HCT116 (cell line): ENCODE measurements around the gene SRSF3. TPM values are rescaled to one million over a fixed set of nuclear protein-coding genes. Genes with fewer than 3 reads are reported as not detected.

Source experiments
- ATAC-seq: fragments of 200-7000 bp; cut with Tn5 transposase; 2 replicates; pipeline ENCODE4 v1.9.1; 2020; ENCODE audit warnings: mild to moderate bottlenecking, moderate library complexity
- BruUV-seq: library from RNA; stranded (reverse); fragments of 400-500 nt; replicated peaks from 2 replicates; lab custom pipeline; 2021; lab: Mats Ljungman, UMichigan
- CTCF ChIA-PET: fragments of 300-600 bp; sonication (Branson Sonifier 250); formaldehyde crosslinking; loops from one replicate; lab custom pipeline; 2021; ENCODE audit warnings: antibody characterized with exemption; lab: Charles Lee
- POLR2A ChIA-PET: fragments of 300-600, 350-600 bp; sonication (Branson Sonifier 250); formaldehyde crosslinking; loops from one replicate; lab custom pipeline; 2021; ENCODE audit warnings: antibody characterized with exemption; lab: Charles Lee
- RAD21 ChIA-PET, 2 experiments: fragments of 300-600 bp; sonication (Branson Sonifier 250); formaldehyde crosslinking; loops; one replicate each; lab custom pipeline; 2023; ENCODE audit warnings: low total read pairs in 2 of 2; ENCODE audit not compliant: uncharacterized antibody in 2 of 2, unreplicated experiment in 2 of 2, low non-redundant PET in 1 of 2; lab: Charles Lee
- DNase-seq: peaks from one replicate; pipeline ENCODE4 v3.0.0-alpha.2; 2010; ENCODE audit warnings: low read depth, low spot score
- H2AFZ ChIP-seq: fragments of 200-600 bp; shearing (Covaris generic), sonication (generic); 2 replicates; pipeline ENCODE4 v1.6.1; 2017; ENCODE audit warnings: low read depth, mixed run types, mixed read lengths, antibody characterized with exemption, low read length; ENCODE audit not compliant: poor library complexity, severe bottlenecking
- H3K27ac ChIP-seq: 2 replicates; pipeline ENCODE4 v1.5.1; 2012; ENCODE audit warnings: low read depth, low read length
- H3K27me3 ChIP-seq: fragments of 200-600 bp; sonication (generic); 2 replicates; pipeline ENCODE4 v1.6.1; 2016; ENCODE audit warnings: mixed run types, low read length, mixed read lengths; ENCODE audit not compliant: insufficient read depth
- H3K36me3 ChIP-seq, 2 experiments: fragments of 200-500 bp in 1 of 2; fragments of 200-600 bp in 1 of 2; sonication (Bioruptor generic) in 1 of 2; sonication (generic) in 1 of 2; 2 replicates each; pipeline versions ENCODE4 v1.5.1 to v1.6.1; 2014 to 2016; ENCODE audit warnings: low read length in 2 of 2, inconsistent platforms in 1 of 2, mixed read lengths in 1 of 2, mixed run types in 1 of 2; ENCODE audit not compliant: insufficient read depth in 2 of 2, control insufficient read depth in 1 of 2
- H3K4me1 ChIP-seq, 2 experiments: fragments of 200-600 bp in 1 of 2; sonication (generic) in 1 of 2; 2 replicates each; pipeline versions ENCODE4 v1.5.1 to v1.6.1; 2012 to 2017; ENCODE audit warnings: low read length in 2 of 2, inconsistent platforms in 1 of 2, mild to moderate bottlenecking in 1 of 2, mixed read lengths in 1 of 2, mixed run types in 1 of 2, moderate library complexity in 1 of 2; ENCODE audit not compliant: insufficient read depth in 2 of 2, control insufficient read depth in 1 of 2
- H3K4me2 ChIP-seq: fragments of 200-600 bp; sonication (generic); 2 replicates; pipeline ENCODE4 v1.6.1; 2017; ENCODE audit warnings: mixed run types, low read length, mixed read lengths
- H3K4me3 ChIP-seq, 2 experiments: fragments of 200-600 bp in 1 of 2; sonication (generic) in 1 of 2; replicated peaks in 1 of 2; 2 replicates each; pipeline ENCODE4 v1.5.1; 2011 to 2016; ENCODE audit warnings: low read length in 2 of 2, control low read depth in 1 of 2, low read depth in 1 of 2, mild to moderate bottlenecking in 1 of 2, mixed read lengths in 1 of 2, mixed run types in 1 of 2
- H3K79me2 ChIP-seq: fragments of 200-600 bp; sonication (generic); 2 replicates; pipeline ENCODE4 v1.6.1; 2017; ENCODE audit warnings: mild to moderate bottlenecking, mixed run types, low read length, moderate library complexity, mixed read lengths; ENCODE audit not compliant: insufficient read depth
- H3K9ac ChIP-seq: fragments of 200-600 bp; sonication (generic); 2 replicates; pipeline ENCODE4 v1.6.1; 2016; ENCODE audit warnings: low read length, mixed read lengths
- H3K9me2 ChIP-seq: fragments of 200-600 bp; sonication (generic), shearing (Covaris generic); 2 replicates; pipeline ENCODE4 v1.6.1; 2017; ENCODE audit warnings: mixed run types, mild to moderate bottlenecking, moderate library complexity; ENCODE audit not compliant: insufficient read depth
- H3K9me3 ChIP-seq, 2 experiments: fragments of 200-500 bp in 1 of 2; fragments of 200-600 bp in 1 of 2; sonication (Bioruptor generic) in 1 of 2; sonication (generic) in 1 of 2; 2 replicates each; pipeline ENCODE4 v1.6.1; 2014 to 2017; ENCODE audit warnings: low read length in 2 of 2, mixed read lengths in 2 of 2, inconsistent platforms in 1 of 2, low read depth in 1 of 2, mild to moderate bottlenecking in 1 of 2, mixed run types in 1 of 2, moderate library complexity in 1 of 2; ENCODE audit not compliant: control insufficient read depth in 1 of 2, insufficient read depth in 1 of 2
- H4K20me1 ChIP-seq: fragments of 200-600 bp; sonication (generic), shearing (Covaris generic); 2 replicates; pipeline ENCODE4 v1.6.1; 2017; ENCODE audit warnings: mixed run types, mild to moderate bottlenecking, moderate library complexity; ENCODE audit not compliant: insufficient read depth
- CBX3 ChIP-seq: IDR thresholded peaks from 2 replicates; pipeline ENCODE4 v1.6.1; 2012; ENCODE audit warnings: low read depth
- EGR1 ChIP-seq: IDR thresholded peaks from 2 replicates; pipeline ENCODE4 v1.6.1; 2012; ENCODE audit warnings: low read depth
- EZH2 ChIP-seq: fragments of 200-600 bp; sonication (generic); IDR thresholded peaks from 2 replicates; pipeline ENCODE4 v1.6.1; 2017; ENCODE audit warnings: antibody characterized with exemption, mixed run types
- JUND ChIP-seq: IDR thresholded peaks from 2 replicates; pipeline ENCODE4 v1.6.1; 2012
- POLR2A ChIP-seq: IDR thresholded peaks from 2 replicates; pipeline ENCODE4 v1.7.0; 2011; ENCODE audit warnings: borderline replicate concordance; ENCODE audit not compliant: insufficient read depth, insufficient read length; ENCODE audit errors: extremely low read depth
- POLR2AphosphoS5 ChIP-seq: IDR thresholded peaks from 2 replicates; pipeline ENCODE4 v1.6.1; 2011; ENCODE audit warnings: mild to moderate bottlenecking, low read depth, low read length, moderate library complexity
- SIN3A ChIP-seq: IDR thresholded peaks from 2 replicates; pipeline ENCODE4 v1.6.1; 2012; ENCODE audit warnings: low read depth
- SP1 ChIP-seq: IDR thresholded peaks from 2 replicates; pipeline ENCODE4 v1.6.1; 2012; ENCODE audit warnings: low read depth
- ZBTB33 ChIP-seq: IDR thresholded peaks from 2 replicates; pipeline ENCODE4 v1.6.1; 2011; ENCODE audit warnings: mild to moderate bottlenecking, low read length, moderate library complexity; ENCODE audit not compliant: insufficient replicate concordance; ENCODE audit errors: extremely low read depth
- ZNF274 ChIP-seq: fragments of 200-500 bp; sonication (Bioruptor generic); IDR thresholded peaks from 2 replicates; pipeline ENCODE4 v1.6.1; 2014; ENCODE audit warnings: mild to moderate bottlenecking, low read depth, low read length, inconsistent platforms
- intact Hi-C: fragments of 100-400 bp; cut with micrococcal nuclease; formaldehyde crosslinking; loops from 2 replicates; pipeline ENCODE4 v1.10.0; 2022
- total RNA-seq: library from RNA; stranded (reverse); gene quantifications from one replicate; pipeline ENCODE4 v1.2.1, GENCODE V29; 2021; ENCODE audit not compliant: unreplicated experiment
- TF ChIP-seq, protein P1 (sequence below): IDR thresholded peaks from 2 replicates; pipeline ENCODE4 v1.6.1; 2012
- TF ChIP-seq, protein P2 (sequence below), 3 experiments: fragments of 200-600 bp in 1 of 3; sonication (generic) in 1 of 3; IDR thresholded peaks in 2 of 3; conservative IDR thresholded peaks in 1 of 3; 2 replicates each; pipeline ENCODE4 v1.5.1; 2012 to 2017; ENCODE audit warnings: low read depth in 2 of 3, low read length in 2 of 3, antibody characterized with exemption in 1 of 3, borderline replicate concordance in 1 of 3, control low read depth in 1 of 3, mild to moderate bottlenecking in 1 of 3, mixed read lengths in 1 of 3, mixed run types in 1 of 3, moderate library complexity in 1 of 3; ENCODE audit not compliant: insufficient read depth in 1 of 3

The SRSF3 gene
- total RNA-seq, 1 experiment from 2014 or later = 362 TPM

GRCh38 chr6:36598326-36598725 lies 4.2 kb downstream of the SRSF3 start:
- peaks cover 92% of the 10 kb centered on the region for H3K79me2 ChIP-seq
- CTCF ChIA-PET = no interaction called here
- no peak for ATAC-seq
- POLR2A ChIA-PET = interaction anchor here (3.5 to 4.4 kb wide), 2 partner anchors 8 to 12 kb away, joined by 14 to 20 read pairs; no protein-coding TSS in a partner anchor
- TF ChIP-seq ZNF274 (no peak), SIN3A (no peak), POLR2AphosphoS5 (no peak), EZH2 (no peak), CBX3 (no peak), SP1 (no peak), JUND (no peak), ZBTB33 (no peak), EGR1 (no peak), POLR2A (no peak)
- TF ChIP-seq, protein P1, sequence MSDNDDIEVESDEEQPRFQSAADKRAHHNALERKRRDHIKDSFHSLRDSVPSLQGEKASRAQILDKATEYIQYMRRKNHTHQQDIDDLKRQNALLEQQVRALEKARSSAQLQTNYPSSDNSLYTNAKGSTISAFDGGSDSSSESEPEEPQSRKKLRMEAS = no peak
- TF ChIP-seq, protein P2, sequence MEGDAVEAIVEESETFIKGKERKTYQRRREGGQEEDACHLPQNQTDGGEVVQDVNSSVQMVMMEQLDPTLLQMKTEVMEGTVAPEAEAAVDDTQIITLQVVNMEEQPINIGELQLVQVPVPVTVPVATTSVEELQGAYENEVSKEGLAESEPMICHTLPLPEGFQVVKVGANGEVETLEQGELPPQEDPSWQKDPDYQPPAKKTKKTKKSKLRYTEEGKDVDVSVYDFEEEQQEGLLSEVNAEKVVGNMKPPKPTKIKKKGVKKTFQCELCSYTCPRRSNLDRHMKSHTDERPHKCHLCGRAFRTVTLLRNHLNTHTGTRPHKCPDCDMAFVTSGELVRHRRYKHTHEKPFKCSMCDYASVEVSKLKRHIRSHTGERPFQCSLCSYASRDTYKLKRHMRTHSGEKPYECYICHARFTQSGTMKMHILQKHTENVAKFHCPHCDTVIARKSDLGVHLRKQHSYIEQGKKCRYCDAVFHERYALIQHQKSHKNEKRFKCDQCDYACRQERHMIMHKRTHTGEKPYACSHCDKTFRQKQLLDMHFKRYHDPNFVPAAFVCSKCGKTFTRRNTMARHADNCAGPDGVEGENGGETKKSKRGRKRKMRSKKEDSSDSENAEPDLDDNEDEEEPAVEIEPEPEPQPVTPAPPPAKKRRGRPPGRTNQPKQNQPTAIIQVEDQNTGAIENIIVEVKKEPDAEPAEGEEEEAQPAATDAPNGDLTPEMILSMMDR (IDR thresholded peaks at IDR 0.05 in 2 of 3, conservative IDR thresholded peaks at IDR 0.05 in 1 of 3; ENCODE audit: borderline replicate concordance in 1 of 3, insufficient read depth in 1 of 3, low read depth in 2 of 3, low read length in 2 of 3) = no peak
- peaks cover 69 to 82% of the 10 kb centered on the region in 2 experiments for H3K36me3 ChIP-seq
- no peak overlapping the region for H3K9ac ChIP-seq
- no peaks in the 10 kb centered on the region for H3K27me3 ChIP-seq
- H2AFZ ChIP-seq = no peak overlapping the region
- H3K9me3 ChIP-seq = no peaks in the 10 kb centered on the region
- no peak overlapping the region for H3K27ac ChIP-seq
- peaks cover 84% of the 10 kb centered on the region for H4K20me1 ChIP-seq
- H3K9me2 ChIP-seq = no peaks in the 10 kb centered on the region
- H3K4me2 ChIP-seq = no peak overlapping the region
- no peak for DNase-seq
- RAD21 ChIA-PET = no interaction called here
- no TSS peak for BruUV-seq
- H3K4me1 ChIP-seq = peaks cover 3 to 29% of the 10 kb centered on the region in 2 experiments; a peak in 3 of 4 replicates
- no peak overlapping the region for H3K4me3 ChIP-seq
- intact Hi-C loops = no loop called here
